Omental fat pad (tissue), 4 donors: ENCODE measurements around the gene NIPA2. TPM values are rescaled to one million over a fixed set of nuclear protein-coding genes. Genes with fewer than 3 reads are reported as not detected.

ENCODE experiments used
- ATAC-seq: fragments of 150-250 bp; one replicate; pipeline ENCODE4 v1.9.1; 2016; ENCODE audit warnings: mild to moderate bottlenecking, moderate library complexity; ENCODE audit not compliant: low FRiP score
- DNase-seq: peaks from one replicate; pipeline ENCODE4 v3.0.0-alpha.2; 2019; ENCODE audit warnings: low spot score
- total RNA-seq, 4 donors: library from RNA; depleted of rRNA; stranded (reverse); fragments of >200 nt; gene quantifications; one replicate each; pipeline ENCODE4 v1.1.0, GENCODE V29; 2016
- TF ChIP-seq, protein P1 (sequence below), 3 donors: fragments of 450-650 bp; IDR thresholded peaks; one replicate each; pipeline ENCODE4 v1.5.1; 2016 to 2017; ENCODE audit warnings: antibody characterized with exemption in 3 of 3, mild to moderate bottlenecking in 3 of 3, moderate library complexity in 2 of 3

Gene NIPA2
- total RNA-seq, 4 donors from 2014 or later = 37.3 to 67.5 (median 45.2) TPM

DNA sequence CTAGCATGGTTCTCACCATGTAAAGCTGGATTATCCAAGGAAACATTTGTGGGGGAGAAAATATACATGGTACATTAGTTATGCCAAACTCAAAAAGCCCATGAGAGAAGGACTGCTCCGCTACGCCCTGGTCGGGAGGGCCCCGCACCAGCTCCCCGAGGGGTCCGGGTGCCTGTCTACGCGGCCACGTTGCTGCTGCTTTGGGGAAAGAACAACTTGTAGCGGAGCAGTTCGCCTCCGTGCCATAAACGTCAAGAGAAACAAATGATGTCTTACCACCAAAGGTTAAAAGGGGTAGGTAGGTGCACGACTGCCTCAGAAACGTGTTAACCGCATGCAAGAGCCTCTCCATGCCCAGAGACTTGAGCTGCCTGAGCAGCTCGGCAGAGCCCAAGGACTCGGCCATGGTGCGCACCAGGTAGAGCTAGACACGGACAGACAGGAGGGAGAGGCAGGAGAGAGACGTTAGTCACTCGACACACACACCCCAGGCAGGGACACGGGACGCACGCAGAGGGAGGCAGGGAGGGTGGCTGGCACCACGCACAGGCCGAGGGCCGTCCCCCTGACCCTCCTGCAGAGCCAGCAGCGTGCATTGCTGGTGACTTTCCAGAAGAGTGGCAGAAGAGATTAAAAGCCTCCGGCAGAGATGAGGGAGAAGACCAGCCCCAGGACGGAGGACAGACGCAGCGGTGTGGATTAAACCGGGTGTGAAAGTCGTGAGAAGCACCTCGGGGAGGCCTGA is 78.3 kb downstream of the NIPA2 start:
- TF ChIP-seq, protein P1, sequence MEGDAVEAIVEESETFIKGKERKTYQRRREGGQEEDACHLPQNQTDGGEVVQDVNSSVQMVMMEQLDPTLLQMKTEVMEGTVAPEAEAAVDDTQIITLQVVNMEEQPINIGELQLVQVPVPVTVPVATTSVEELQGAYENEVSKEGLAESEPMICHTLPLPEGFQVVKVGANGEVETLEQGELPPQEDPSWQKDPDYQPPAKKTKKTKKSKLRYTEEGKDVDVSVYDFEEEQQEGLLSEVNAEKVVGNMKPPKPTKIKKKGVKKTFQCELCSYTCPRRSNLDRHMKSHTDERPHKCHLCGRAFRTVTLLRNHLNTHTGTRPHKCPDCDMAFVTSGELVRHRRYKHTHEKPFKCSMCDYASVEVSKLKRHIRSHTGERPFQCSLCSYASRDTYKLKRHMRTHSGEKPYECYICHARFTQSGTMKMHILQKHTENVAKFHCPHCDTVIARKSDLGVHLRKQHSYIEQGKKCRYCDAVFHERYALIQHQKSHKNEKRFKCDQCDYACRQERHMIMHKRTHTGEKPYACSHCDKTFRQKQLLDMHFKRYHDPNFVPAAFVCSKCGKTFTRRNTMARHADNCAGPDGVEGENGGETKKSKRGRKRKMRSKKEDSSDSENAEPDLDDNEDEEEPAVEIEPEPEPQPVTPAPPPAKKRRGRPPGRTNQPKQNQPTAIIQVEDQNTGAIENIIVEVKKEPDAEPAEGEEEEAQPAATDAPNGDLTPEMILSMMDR (IDR thresholded peaks at IDR 0.05) = no peak
- ATAC-seq = no peak
- DNase-seq = no peak

DNA sequence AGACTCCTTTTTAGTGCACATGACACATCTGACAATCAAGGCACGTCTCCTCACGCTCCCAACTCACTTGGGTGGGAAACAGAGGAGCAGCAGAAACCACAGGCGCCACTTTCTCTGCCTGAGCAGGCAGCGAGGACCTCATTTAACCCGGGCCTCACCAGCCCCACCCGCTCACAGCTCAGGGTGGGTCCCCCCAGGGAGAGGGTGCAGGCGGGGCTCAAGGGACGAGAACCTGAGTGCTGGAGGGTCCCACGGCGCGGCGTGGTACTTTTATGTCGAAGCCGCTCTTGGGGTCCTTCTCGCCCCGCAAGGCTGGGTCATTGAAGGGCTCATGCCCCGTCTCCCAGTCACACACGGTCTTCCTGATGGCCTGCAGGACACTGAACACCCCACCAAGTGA is 79.1 kb downstream of the NIPA2 start:
- DNase-seq = no peak
- TF ChIP-seq, protein P1 (IDR thresholded peaks at IDR 0.05) = no peak
- no peak for ATAC-seq

Other genes starting within 250 kb of the NIPA2 start
- 10 to 100 TPM in 2 of 4 donors, 1 to 10 TPM in 2; 6.9 to 13.2 (median 9.2) TPM for gene NIPA1, start 52.0 kb upstream of the NIPA2 start, total RNA-seq
- 100 to 1,000 TPM in 2 of 4 donors, 10 to 100 TPM in 2; 86.4 to 129 (median 97.5) TPM for gene CYFIP1, start 141.7 kb downstream of the NIPA2 start, total RNA-seq
- 10 to 100 TPM in 3 of 4 donors, 1 to 10 TPM in 1; 8.9 to 30.3 (median 15.9) TPM for gene TUBGCP5, start 200.9 kb downstream of the NIPA2 start, total RNA-seq